ENCODE results near the gene RXRA.

DNA sequence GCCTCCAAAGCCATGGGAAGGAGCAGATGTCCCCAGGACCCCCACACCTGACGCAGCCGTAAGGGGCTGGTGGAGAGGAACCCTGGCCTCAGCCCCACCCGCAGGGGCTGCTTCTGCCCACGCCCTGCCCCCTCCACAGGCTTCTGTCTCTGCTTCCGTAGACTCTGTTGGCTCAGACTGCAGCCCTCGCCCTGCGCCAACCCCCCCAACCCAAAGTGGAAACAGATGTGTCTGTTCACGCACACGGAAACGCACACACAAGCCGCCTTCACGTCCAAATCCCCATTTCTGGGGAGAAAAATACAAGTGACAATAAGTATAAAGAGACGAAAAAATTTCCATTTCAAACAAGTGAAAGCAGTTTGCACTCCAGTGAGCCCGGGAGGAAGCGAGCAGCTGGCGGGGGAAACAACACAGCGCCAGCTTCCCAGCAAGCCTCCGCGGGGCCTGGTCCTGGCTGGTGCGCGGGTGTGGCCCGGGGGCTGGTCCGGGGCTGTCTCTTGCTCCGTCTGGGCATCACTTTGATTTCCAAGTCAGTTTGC is 32.6 kb upstream of the RXRA start:
- TF ChIP-seq, protein P1, sequence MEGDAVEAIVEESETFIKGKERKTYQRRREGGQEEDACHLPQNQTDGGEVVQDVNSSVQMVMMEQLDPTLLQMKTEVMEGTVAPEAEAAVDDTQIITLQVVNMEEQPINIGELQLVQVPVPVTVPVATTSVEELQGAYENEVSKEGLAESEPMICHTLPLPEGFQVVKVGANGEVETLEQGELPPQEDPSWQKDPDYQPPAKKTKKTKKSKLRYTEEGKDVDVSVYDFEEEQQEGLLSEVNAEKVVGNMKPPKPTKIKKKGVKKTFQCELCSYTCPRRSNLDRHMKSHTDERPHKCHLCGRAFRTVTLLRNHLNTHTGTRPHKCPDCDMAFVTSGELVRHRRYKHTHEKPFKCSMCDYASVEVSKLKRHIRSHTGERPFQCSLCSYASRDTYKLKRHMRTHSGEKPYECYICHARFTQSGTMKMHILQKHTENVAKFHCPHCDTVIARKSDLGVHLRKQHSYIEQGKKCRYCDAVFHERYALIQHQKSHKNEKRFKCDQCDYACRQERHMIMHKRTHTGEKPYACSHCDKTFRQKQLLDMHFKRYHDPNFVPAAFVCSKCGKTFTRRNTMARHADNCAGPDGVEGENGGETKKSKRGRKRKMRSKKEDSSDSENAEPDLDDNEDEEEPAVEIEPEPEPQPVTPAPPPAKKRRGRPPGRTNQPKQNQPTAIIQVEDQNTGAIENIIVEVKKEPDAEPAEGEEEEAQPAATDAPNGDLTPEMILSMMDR (IDR thresholded peaks at IDR 0.05; ENCODE audit: extremely low read depth in 1 of 2, insufficient read depth in 1 of 2, low read depth in 1 of 2, low read length in 2 of 2), result no peak
- TF ChIP-seq MYC (IDR thresholded peaks at IDR 0.05; ENCODE audit: low read depth, low read length), result no peak
- no peak for TF ChIP-seq EZH2 (IDR thresholded peaks at IDR 0.05; ENCODE audit: borderline replicate concordance, low read depth, low read length, severe bottlenecking)
- TF ChIP-seq POLR2AphosphoS5 (IDR thresholded peaks at IDR 0.05; ENCODE audit: insufficient read depth, low read depth, low read length), result no peak
- TF ChIP-seq POLR2A (IDR thresholded peaks at IDR 0.05; ENCODE audit: low read depth, low read length), result no peak
- no peak for TF ChIP-seq FOS (IDR thresholded peaks at IDR 0.05; ENCODE audit: borderline replicate concordance, insufficient read depth, low read length)
- TF ChIP-seq, protein P2, sequence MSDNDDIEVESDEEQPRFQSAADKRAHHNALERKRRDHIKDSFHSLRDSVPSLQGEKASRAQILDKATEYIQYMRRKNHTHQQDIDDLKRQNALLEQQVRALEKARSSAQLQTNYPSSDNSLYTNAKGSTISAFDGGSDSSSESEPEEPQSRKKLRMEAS (IDR thresholded peaks at IDR 0.05; ENCODE audit: insufficient read depth, insufficient read length), result no peak
- no peak for TF ChIP-seq GATA2 (IDR thresholded peaks at IDR 0.05; ENCODE audit: insufficient read depth, insufficient read length, low read depth, low read length)
- TF ChIP-seq JUN (IDR thresholded peaks at IDR 0.05; ENCODE audit: borderline replicate concordance, insufficient read depth, insufficient read length, low read depth), result no peak

Measured in endothelial cell of umbilical vein (primary cell).